GM19467 (cell line): ENCODE data around the gene KAT2B.

Source experiments
- ATAC-seq: cut with Tn5 transposase; IDR thresholded peaks from one replicate; pipeline ENCODE4 v1.9.1; 2021; ENCODE audit warnings: mild to moderate bottlenecking, moderate library complexity; ENCODE audit not compliant: unreplicated experiment

The KAT2B gene

GRCh38 chr3:20095470-20095869 is 55.2 kb downstream of the KAT2B start:
- no peak for ATAC-seq

GRCh38 chr3:20096135-20096685 is 56.0 kb downstream of the KAT2B start:
- no peak for ATAC-seq

DNA sequence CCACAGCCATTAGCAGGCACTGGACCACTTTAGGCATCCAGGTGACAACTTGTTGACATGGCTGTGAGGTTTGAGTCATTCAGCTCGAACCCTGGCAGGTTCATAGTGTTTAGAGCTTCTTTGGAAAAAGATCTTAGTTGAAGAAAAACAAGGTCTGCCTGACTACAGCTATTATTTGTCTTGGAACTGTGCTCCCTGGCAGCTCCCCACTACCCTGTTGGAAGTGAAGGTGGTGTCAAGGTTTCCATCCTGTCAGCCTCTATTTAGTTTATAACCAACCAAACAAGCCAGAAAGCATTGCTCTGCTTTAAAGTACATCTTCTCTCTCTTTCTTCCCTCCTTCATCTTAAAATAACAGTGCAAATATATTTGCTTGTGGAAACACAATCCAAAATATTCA is 56.8 kb downstream of the KAT2B start:
- ATAC-seq: no peak

- ATAC-seq: no peak
Measured at GRCh38 chr3:20099060-20099459, 58.8 kb downstream of the KAT2B start.

- ATAC-seq: no peak
Measured at GRCh38 chr3:20100151-20100550, 59.9 kb downstream of the KAT2B start.

- ATAC-seq: no peak
Measured at GRCh38 chr3:20101041-20101440, 60.8 kb downstream of the KAT2B start.

DNA sequence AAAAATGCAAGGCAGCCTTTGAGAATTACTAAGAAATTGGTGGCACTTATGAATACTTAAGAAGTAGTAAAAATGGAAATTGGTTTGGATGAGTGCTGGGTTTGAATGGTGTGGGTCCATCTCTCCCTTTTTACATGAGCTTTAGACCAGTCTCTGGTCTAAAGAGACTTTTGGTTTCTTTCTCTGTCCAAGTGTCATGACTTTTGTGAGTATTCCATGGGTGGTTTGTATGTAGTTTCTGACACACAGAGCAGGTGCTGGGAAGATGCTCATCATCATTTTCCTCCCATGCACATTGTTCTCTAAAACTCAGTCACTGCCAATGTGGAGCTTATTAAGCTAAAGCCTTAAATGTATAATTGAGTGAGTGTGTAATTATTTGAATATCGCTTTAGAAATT is 63.5 kb downstream of the KAT2B start:
- ATAC-seq: no peak

- ATAC-seq: no peak
Measured at GRCh38 chr3:20104167-20104661, 64.0 kb downstream of the KAT2B start.

DNA sequence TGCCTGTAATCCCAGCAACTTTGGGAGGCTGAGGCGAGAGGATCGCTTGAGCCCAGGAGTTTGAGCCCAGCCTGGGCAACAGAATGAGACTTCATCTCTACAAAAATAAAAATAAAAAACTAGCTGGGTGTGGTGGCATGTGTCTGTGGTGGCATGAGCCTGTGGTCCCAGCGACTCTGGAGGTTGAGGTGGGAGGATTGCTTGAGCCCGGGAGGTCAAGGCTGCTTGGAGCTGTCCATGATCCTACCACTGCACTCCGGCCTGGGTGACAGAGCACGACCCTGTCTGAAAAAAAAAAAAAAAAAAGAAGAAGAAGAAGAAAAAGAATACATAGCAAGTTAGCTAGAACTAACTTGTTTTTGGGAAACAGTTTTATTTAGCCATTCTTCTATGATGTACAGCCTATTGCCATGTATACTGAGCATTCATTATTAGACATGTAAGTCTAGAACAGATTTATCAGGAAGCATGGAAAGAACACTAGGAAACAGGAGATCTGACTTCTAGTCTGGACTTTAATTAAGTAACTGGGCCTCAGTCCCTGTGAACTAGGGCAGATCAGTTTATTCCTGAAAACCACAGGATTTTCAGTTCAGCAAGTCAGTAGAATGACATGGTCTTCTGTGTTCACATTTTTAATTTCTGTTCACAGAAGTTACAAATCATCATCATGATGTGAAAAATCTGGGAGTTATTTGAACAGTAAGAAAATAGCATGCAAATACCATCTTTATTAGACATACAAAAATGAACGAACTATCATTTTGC is 65.5 kb downstream of the KAT2B start:
- ATAC-seq: no peak

DNA sequence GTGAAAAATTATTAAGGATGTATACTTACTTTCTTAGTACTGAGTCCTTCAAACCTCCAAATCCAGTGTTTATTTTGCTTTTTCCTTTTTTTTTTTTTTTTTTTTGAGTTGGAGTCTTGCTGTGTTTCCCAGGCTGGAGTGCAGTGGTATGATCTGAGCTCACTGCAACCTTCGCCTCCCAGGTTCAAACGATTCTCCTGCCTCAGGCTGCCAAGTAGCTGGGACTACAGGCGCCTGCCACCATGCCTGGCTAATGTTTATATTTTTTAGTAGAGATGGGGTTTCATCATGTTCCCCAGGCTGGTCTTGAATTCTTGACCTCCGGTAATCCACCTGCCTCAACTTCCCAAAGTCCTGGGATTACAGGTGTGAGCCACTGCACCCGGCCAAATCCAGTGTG is 67.5 kb downstream of the KAT2B start:
- no peak for ATAC-seq

- ATAC-seq: no peak
Measured at GRCh38 chr3:20108869-20109268, 68.6 kb downstream of the KAT2B start.

DNA sequence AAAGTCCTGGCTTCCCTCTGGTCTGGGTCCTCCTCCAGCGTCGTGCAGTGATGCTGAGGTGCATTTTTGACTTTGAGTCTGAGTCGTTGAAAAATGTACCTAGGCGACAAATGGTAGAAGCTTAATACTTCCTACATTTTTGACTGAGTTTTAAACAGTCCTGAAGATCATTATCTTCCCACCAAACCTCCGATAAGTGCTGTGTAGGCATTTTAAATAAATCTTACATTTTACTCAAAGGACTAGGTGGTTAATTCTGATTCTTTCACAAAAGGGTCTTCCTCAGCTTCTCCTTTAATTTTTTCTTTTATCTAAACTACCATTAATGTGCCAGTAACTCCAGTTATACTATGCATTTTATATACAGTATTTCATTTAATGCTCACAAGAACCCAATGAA is 70.6 kb downstream of the KAT2B start:
- no peak for ATAC-seq

GRCh38 chr3:20111836-20112235 is 71.6 kb downstream of the KAT2B start:
- no peak for ATAC-seq

DNA sequence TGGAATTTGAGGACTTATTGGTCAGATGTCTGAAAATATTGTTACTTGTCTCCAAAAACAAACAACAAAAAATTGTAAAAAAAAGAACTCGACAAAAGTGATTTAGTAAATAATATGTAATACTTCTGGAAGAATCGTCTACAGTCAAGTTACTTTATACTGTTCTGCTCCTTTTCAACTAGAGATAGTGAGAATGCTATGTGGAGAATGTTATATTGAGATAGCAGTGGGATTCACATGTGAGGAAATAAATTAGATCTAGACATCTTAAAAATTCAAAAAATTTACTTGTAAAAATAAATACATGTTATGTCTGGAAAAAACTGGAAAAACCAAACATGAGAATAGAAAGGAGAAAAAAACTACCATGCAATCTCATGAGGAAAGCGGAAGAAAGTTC is 80.8 kb downstream of the KAT2B start:
- no peak for ATAC-seq

GRCh38 chr3:20123131-20123652 is 82.9 kb downstream of the KAT2B start:
- no peak for ATAC-seq

GRCh38 chr3:20125289-20125688 is 85.0 kb downstream of the KAT2B start:
- no peak for ATAC-seq

GRCh38 chr3:20125897-20126296 is 85.7 kb downstream of the KAT2B start:
- peak; percentile 99 for ATAC-seq

DNA sequence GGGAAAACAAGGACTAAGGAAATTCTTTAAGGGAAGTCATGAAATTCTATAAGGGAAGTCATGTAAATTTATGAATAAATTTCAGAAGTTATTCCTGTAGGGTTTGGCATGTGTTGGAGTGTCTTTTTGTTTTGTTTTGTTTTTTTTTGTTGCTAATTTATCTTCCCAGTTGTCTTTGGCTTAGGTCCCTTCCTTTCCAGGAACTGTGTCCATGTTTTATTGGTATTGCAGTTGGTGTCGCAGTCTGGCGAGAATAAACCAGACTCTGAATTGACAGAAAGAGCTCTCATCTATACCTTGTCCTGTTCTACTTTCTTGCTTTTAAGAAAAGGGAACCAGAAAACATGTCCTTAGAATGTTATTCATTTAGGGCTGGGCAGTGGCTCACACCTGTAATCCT is 88.1 kb downstream of the KAT2B start:
- no peak for ATAC-seq

DNA sequence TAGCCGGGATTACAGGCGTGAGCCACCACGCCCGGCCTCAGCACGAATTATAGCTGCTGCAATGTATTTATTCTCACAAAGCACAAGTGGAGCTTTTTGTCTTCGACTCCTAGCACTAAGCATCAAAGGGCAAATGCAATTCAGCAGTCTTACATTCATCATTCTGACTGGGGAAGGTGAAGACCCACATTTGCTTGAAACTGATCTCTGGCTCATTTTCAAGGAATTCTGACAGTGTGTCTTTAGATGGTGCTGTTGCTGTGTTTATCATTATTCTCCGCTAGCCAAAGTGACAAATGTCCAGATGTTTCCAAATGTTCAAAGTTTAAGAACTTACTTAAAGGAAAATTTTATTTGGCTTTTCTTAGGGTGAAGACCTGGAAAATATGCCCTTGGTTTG is 89.9 kb downstream of the KAT2B start:
- ATAC-seq: no peak

DNA sequence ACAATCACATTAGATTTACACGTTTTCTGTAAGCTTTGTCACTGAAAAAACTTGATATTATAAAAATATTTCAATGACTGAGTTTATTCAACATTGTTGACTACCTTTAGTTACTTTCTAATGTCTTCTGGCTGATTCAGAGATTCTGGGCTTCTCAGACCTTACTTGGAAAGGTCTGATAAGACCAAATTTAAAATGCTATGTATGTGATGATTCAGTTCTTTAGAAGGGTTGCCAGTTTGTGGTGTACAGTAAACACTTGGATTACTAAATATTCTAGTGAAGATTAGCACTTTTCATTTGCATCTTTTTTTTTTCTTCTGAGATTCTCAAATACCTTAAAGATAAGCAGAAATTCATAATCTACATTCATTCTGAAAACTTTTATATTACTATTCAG is 96.0 kb downstream of the KAT2B start:
- no peak for ATAC-seq

DNA sequence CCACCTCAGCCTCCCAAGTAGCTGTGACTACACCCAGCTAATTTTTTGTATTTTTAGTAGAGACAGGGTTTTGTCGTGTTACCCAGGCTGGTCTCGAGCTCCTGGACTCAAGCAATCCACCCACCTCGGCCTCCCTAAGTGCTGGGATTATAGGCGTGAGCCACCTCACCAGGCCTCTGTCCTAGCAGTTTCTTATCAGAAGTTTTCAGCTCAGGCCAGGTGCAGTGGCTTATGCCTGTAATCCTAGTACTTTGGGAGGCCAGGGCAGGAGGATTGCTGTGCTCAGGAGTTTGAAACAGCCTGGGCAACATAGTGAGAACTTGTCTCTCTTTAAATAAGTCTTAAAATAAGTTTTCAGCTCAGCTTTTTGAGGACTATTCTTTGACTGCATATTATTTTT is 97.4 kb downstream of the KAT2B start:
- ATAC-seq: no peak

DNA sequence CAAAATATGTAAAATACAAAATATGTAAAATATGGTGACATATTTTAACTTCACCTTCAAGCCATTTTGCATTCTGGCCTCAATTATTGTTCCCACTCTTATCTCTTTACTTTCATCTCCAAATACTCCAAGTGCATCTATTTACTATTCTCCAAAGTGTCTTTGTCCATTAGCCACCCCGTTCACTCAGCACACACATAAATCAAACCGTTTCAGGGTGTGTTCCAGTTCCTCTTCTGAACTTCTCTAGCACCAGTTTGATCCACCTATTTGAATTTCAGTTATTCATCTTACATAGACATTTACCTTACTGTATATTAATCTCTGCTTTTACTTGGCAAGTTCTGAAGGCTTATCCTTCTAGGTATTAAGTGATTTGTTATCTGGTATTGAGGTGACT is 100.6 kb downstream of the KAT2B start:
- no peak for ATAC-seq
